Activated T-helper 1 cell treated with anti-CD3 and anti-CD28 coated beads, Interleukin-12 subunit alpha, Interleukin-12 subunit beta, Interleukin-2, Interleukin-4 antibody, amounts not matched to agents 30 ng/mL and 10 ng/mL and 1 ng/mL, durations not matched to agents 14 hours and 24 hours and 36 hours (primary cell): ENCODE results near the gene MAFG. TPM values are rescaled to one million over a fixed set of nuclear protein-coding genes. Genes with fewer than 3 reads are reported as not detected.

Experiments used
- DNase-seq: peaks from one replicate; pipeline ENCODE4 v3.0.0; 2021; ENCODE audit warnings: low spot score
- H3K27ac Mint-ChIP-seq: one replicate; pipeline ENCODE4 v1.8.0; 2021; ENCODE audit warnings: mild to moderate bottlenecking, mixed read lengths
- H3K27me3 Mint-ChIP-seq: one replicate; pipeline ENCODE4 v1.8.0; 2022; ENCODE audit warnings: mild to moderate bottlenecking, moderate library complexity, mixed read lengths; ENCODE audit not compliant: insufficient read depth
- H3K36me3 Mint-ChIP-seq: one replicate; pipeline ENCODE4 v1.8.0; 2021; ENCODE audit warnings: low read depth, mixed read lengths
- H3K4me1 Mint-ChIP-seq: one replicate; pipeline ENCODE4 v1.8.0; 2021; ENCODE audit warnings: low read depth, mixed read lengths
- H3K4me3 Mint-ChIP-seq: one replicate; pipeline ENCODE4 v1.8.0; 2021; ENCODE audit warnings: mild to moderate bottlenecking, moderate library complexity, mixed read lengths
- H3K9me3 Mint-ChIP-seq: one replicate; pipeline ENCODE4 v1.8.0; 2021; ENCODE audit warnings: mixed read lengths
- intact Hi-C: fragments of 100-400 bp; cut with micrococcal nuclease; formaldehyde crosslinking; loops from one replicate; pipeline ENCODE4 v1.15.1; 2024
- total RNA-seq: library from RNA; stranded (reverse); gene quantifications from 2 replicates; pipeline ENCODE4 v1.2.3, GENCODE V29; 2022

The MAFG gene
- total RNA-seq, 1 donor from 2014 or later, result 33.8 TPM

DNA sequence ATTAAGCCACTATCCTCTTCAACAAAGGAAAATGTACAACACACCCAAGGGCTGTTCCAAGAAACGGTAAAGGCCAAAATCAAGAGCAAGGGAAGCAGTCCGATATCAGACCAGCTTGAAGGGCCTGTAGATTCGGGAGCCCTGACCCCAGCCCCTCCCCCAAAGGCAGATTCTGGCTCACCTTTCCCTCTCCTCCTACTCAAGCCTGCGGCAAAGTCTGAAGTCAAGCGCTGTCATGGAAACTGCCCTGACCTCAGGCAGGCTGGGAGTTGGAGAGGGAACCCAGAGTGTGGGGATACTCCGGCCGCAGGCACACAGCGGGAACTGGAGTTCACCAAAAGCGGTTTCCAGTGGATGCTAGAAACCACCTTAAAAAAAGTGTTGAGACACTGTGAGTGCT, 37.9 kb downstream of the MAFG start:
- H3K27me3 Mint-ChIP-seq, result no peaks in the 10 kb centered on the region
- no peak for DNase-seq
- peaks cover 13% of the 10 kb centered on the region for H3K4me1 Mint-ChIP-seq
- H3K36me3 Mint-ChIP-seq, result peaks cover 35% of the 10 kb centered on the region
- peak overlapping the region; percentile 92 for H3K4me3 Mint-ChIP-seq
- peak overlapping the region; percentile 73 for H3K27ac Mint-ChIP-seq
- H3K9me3 Mint-ChIP-seq, result no peaks in the 10 kb centered on the region
- intact Hi-C loops, result loop anchor here (2.0 kb wide), 1 partner anchor 21 kb away; the partner anchor contains the start of gene PCYT2

DNA sequence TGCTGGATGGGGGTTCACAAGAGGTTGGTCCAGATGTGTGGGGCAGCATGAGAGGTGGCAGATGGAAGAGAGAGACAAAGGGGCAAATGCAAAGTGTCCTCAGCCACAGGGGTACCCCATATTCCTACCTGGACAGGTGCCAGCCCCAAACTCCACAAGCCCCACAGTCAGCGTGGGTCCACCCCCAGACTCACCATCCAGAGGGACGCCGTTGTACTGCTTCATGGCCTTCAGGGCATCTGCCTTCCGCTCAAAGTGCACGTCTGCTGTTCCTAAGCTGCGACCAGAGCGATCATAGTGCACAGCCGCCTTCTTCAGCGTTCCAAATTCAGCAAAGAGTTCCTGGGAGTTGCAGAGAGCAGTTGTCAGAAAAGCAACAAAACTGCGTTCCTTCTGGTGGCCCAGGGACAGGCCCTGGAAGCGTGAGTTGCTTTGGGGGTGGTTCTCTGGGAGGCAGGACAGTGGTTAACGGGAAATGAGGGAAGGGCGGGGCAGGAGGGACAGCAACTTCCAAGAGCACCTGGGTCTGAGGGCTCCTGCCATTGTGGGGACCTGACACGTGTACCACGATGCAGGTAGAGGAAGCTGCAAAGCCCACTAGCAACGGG, 38.4 kb downstream of the MAFG start:
- Mint-ChIP-seq H3K4me1 (peaks cover 13% of the 10 kb centered on the region), H3K9me3 (no peaks in the 10 kb centered on the region), H3K27ac (peak overlapping the region; percentile 73), H3K4me3 (peak overlapping the region; percentile 92), H3K36me3 (peaks cover 37% of the 10 kb centered on the region), H3K27me3 (no peaks in the 10 kb centered on the region)
- no peak for DNase-seq
- intact Hi-C loops, result no loop called here

DNA sequence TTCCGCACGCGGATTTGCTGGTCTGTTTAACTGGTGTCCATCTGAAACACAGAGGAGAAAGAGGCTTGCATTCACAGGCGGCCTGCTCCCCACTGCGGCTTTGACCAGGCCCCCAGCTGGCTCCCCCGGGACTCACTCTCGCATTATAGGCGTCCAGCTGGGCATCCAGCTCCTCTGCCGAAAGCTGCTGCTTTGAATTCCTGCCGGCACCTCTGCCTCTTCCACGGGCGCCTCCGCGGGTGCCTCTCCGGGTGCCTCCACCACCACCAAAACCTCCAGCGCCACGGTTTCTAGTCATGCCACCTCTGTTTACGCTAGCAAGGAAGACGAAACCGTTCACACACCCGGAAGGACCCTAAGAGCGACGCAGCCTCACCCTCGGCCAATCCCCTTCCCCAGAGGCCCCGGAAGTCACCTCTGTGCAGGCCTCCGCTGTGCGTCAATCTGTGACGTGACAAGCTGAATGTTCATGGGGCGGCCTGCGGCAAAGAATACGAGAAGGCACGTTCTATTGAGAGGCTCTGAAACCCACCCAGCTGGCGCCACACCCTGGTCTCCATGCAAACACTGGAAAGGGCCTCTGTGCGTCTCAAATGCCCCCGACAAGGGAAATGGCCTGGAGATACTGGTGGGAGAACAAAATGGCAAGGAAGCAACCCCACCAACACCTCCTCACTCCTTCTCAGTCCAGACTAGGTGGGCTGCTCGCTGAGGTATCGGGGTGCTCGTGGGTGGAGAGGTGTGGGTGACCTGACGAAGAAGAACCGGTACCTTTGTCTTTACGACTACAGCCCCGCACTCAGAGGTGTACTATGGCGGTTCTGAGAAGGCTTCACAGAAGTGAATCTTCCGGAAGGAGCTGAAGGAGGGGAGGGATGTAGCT, 39.2 kb downstream of the MAFG start:
- peak overlapping the region; percentile 92 for H3K4me3 Mint-ChIP-seq
- no peak for DNase-seq
- peaks cover 13% of the 10 kb centered on the region for H3K4me1 Mint-ChIP-seq
- H3K9me3 Mint-ChIP-seq, result no peaks in the 10 kb centered on the region
- H3K27ac Mint-ChIP-seq, result no peak overlapping the region
- intact Hi-C loops, result no loop called here
- H3K27me3 Mint-ChIP-seq, result no peaks in the 10 kb centered on the region
- H3K36me3 Mint-ChIP-seq, result peaks cover 39% of the 10 kb centered on the region

- no peaks in the 10 kb centered on the region for H3K9me3 Mint-ChIP-seq
Measured at GRCh38 chr17:81885869-81886548, 41.5 kb downstream of the MAFG start.

DNA sequence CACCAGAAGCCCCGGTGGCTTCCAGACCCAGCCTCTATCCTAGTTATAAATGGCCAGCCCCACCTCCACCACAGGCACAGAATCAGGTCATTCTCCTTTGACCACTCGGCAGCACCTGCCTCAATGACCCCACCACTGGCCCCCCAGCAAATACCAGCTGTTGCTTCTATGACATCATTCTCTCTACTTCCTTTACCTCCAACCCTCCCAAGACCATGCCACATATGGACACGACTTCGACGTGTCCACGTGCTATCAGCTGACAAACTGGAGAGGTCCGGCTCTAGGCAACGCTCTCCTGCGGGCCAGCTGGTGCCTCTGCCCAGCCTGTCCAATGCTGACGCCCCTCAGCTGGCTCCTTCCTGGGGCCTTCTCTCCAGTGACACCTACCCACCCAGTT, 42.1 kb downstream of the MAFG start:
- Mint-ChIP-seq H3K36me3 (peaks cover 42% of the 10 kb centered on the region), H3K4me3 (no peak overlapping the region), H3K9me3 (no peaks in the 10 kb centered on the region), H3K27me3 (no peaks in the 10 kb centered on the region), H3K27ac (no peak overlapping the region), H3K4me1 (peaks cover 13% of the 10 kb centered on the region)
- intact Hi-C loops, result no loop called here
- no peak for DNase-seq

More at GRCh38 chr17:81885869-81886548, 41.5 kb downstream of the MAFG start:
- no peak for DNase-seq
- Mint-ChIP-seq H3K4me1 (peaks cover 13% of the 10 kb centered on the region), H3K4me3 (no peak overlapping the region), H3K27me3 (no peaks in the 10 kb centered on the region), H3K27ac (no peak overlapping the region), H3K36me3 (peaks cover 41% of the 10 kb centered on the region)
- intact Hi-C loops, result no loop called here

DNA sequence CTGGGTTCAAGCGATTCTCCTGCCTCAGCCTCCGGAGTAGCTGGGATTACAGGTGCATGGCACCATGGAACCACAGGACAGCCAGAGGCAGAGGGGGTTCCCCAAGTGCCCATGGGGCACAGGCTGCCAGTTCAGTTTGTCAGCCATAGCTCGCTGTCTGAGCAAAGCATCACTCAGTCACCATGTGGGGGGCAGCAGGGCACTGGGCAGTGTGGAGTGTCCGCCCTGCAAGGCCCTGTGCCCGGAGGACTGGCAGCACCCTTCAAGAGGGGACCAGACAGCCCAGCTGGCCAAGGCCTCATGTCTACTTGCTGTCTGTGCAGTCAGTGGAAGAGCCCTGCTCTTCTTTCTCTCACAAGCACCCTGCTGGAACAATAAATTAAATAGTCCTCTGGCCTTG, 42.6 kb downstream of the MAFG start:
- Mint-ChIP-seq H3K4me1 (peaks cover 13% of the 10 kb centered on the region), H3K27ac (no peak overlapping the region), H3K27me3 (no peaks in the 10 kb centered on the region), H3K9me3 (no peaks in the 10 kb centered on the region), H3K36me3 (peaks cover 45% of the 10 kb centered on the region), H3K4me3 (no peak overlapping the region)
- DNase-seq, result no peak
- intact Hi-C loops, result no loop called here

- Mint-ChIP-seq H3K4me3 (no peak overlapping the region), H3K36me3 (peaks cover 47% of the 10 kb centered on the region), H3K27ac (no peak overlapping the region), H3K4me1 (peaks cover 13% of the 10 kb centered on the region), H3K27me3 (no peaks in the 10 kb centered on the region), H3K9me3 (no peaks in the 10 kb centered on the region)
- DNase-seq, result no peak
- intact Hi-C loops, result no loop called here
Measured at GRCh38 chr17:81884520-81884919, 43.0 kb downstream of the MAFG start.

DNA sequence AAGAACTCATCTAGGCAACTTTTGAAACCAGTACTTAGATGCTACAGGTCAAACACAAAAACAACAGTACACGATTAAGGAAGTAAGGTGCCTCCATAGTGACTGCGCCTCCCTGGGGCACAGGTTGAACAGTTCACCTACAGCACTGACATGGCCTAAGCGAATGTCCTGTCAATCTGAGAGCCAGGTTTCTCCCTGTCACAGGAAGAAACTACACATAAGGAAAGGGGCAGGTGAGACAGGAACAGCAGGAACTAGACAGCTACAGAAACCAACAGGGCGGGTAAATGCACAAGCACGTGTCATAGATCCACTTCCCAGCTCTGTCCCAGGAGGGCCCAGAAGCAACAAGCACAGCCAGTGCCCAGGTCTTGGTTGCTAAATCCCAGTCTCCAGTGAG, 48.4 kb downstream of the MAFG start:
- Mint-ChIP-seq H3K4me3 (no peak overlapping the region), H3K27ac (no peak overlapping the region), H3K27me3 (no peaks in the 10 kb centered on the region), H3K36me3 (peaks cover 27% of the 10 kb centered on the region), H3K9me3 (no peaks in the 10 kb centered on the region), H3K4me1 (no peaks in the 10 kb centered on the region)
- no peak for DNase-seq
- intact Hi-C loops, result no loop called here

GRCh38 chr17:81878294-81878693, 49.2 kb downstream of the MAFG start:
- Mint-ChIP-seq H3K27ac (no peak overlapping the region), H3K27me3 (no peaks in the 10 kb centered on the region), H3K36me3 (peaks cover 25% of the 10 kb centered on the region), H3K9me3 (no peaks in the 10 kb centered on the region), H3K4me1 (no peaks in the 10 kb centered on the region), H3K4me3 (no peak overlapping the region)
- no peak for DNase-seq
- intact Hi-C loops, result no loop called here

GRCh38 chr17:81877569-81877968, 50.0 kb downstream of the MAFG start:
- no peak overlapping the region for H3K27ac Mint-ChIP-seq
- no peak for DNase-seq
- H3K27me3 Mint-ChIP-seq, result no peaks in the 10 kb centered on the region
- H3K4me1 Mint-ChIP-seq, result no peaks in the 10 kb centered on the region
- H3K36me3 Mint-ChIP-seq, result peaks cover 23% of the 10 kb centered on the region
- H3K9me3 Mint-ChIP-seq, result no peaks in the 10 kb centered on the region
- intact Hi-C loops, result no loop called here
- no peak overlapping the region for H3K4me3 Mint-ChIP-seq

DNA sequence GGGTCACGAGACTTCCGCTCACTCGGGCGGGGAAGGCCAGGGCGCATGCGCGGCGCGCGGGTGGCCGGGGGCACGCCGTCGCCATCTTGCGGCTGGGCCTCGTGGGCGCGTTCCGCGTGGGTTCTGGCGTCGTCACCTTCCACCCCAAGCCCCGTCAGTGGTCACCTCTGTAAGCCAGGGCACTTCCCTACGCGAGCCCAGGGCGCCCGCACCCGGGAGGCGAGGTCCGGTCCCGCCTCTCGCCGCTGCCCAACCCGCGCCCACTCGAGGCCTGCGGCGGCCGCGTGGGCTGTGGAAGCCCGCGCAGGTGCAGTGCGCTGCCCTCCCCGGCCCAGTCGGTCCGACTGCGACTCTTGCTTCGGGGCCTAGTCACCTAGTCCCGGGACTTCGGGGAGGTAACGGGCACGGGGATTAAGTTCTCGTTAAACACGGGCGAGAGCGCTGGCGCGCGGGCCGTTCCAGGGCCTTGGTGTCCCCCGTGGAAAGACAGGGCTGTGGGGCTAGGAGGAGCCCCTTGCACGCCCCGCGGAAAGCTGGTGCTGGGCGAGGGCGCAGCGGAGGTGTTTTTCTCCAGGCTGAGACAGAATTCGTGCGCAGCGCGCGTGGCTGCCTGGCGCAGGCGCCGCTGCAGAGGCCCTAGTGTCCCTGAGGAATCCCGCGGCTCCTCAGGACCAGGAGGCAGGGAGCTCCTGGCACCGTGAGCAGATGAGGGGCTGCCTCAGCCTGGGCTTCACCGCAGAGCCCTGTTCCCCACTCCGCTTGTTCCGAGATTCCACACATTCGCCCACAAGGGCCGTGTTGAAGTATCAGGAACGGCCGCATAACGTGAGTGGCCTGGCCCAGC, 55.9 kb downstream of the MAFG start:
- peaks cover 13% of the 10 kb centered on the region for H3K36me3 Mint-ChIP-seq
- peak overlapping the region; percentile 90 for H3K27ac Mint-ChIP-seq
- H3K4me1 Mint-ChIP-seq, result peaks cover 7% of the 10 kb centered on the region
- H3K27me3 Mint-ChIP-seq, result no peaks in the 10 kb centered on the region
- intact Hi-C loops, result loop anchor here (1.0 to 5.0 kb wide), 6 partner anchors 20 to 359 kb away; partner anchors contain the start of genes ACTG1, ALYREF, ANAPC11 and ASPSCR1
- peak; percentile 96 for DNase-seq
- no peaks in the 10 kb centered on the region for H3K9me3 Mint-ChIP-seq
- peak overlapping the region; percentile 84 for H3K4me3 Mint-ChIP-seq

- Mint-ChIP-seq H3K27me3 (no peaks in the 10 kb centered on the region), H3K9me3 (no peaks in the 10 kb centered on the region), H3K4me1 (peaks cover 7% of the 10 kb centered on the region), H3K36me3 (peaks cover 13% of the 10 kb centered on the region), H3K4me3 (peak within 1 kb of the TSS; percentile 92), H3K27ac (peak within 1 kb of the TSS; percentile 91)
- no peak for DNase-seq
- intact Hi-C loops, result loop anchor here (1.0 to 5.0 kb wide), 7 partner anchors 11 to 359 kb away; partner anchors contain the start of genes ACTG1, ALYREF, ANAPC11 and ASPSCR1
Measured at GRCh38 chr17:81870981-81871386, 56.6 kb downstream of the MAFG start, which contains the start of gene ARHGDIA. TSS of gene ARHGDIA (minus strand) at chr17:81871337. CDS start at chr17:81869930, 1,407 bp downstream.
